Esophagus mucosa (tissue), 1 donor: ENCODE measurements around the gene SIVA1. TPM values are rescaled to one million over a fixed set of nuclear protein-coding genes. Genes with fewer than 3 reads are reported as not detected.

Source experiments
- ATAC-seq: fragments of 200-7000 bp; cut with Tn5 transposase; one replicate; pipeline ENCODE4 v1.9.1; 2020
- total RNA-seq: library from RNA; stranded (reverse); gene quantifications from one replicate; pipeline ENCODE4 v1.2.4, GENCODE V29; 2023
- donor health status: DM: yes; HTN: yes; CAD: no.

The SIVA1 gene
- total RNA-seq, 1 donor from 2014 or later: 51.6 TPM

- no peak for ATAC-seq
These were observed 32.7 kb downstream of the SIVA1 start for GRCh38 chr14:104785708-104786080.

GRCh38 chr14:104786091-104786586 is 33.2 kb downstream of the SIVA1 start:
- ATAC-seq: no peak

DNA sequence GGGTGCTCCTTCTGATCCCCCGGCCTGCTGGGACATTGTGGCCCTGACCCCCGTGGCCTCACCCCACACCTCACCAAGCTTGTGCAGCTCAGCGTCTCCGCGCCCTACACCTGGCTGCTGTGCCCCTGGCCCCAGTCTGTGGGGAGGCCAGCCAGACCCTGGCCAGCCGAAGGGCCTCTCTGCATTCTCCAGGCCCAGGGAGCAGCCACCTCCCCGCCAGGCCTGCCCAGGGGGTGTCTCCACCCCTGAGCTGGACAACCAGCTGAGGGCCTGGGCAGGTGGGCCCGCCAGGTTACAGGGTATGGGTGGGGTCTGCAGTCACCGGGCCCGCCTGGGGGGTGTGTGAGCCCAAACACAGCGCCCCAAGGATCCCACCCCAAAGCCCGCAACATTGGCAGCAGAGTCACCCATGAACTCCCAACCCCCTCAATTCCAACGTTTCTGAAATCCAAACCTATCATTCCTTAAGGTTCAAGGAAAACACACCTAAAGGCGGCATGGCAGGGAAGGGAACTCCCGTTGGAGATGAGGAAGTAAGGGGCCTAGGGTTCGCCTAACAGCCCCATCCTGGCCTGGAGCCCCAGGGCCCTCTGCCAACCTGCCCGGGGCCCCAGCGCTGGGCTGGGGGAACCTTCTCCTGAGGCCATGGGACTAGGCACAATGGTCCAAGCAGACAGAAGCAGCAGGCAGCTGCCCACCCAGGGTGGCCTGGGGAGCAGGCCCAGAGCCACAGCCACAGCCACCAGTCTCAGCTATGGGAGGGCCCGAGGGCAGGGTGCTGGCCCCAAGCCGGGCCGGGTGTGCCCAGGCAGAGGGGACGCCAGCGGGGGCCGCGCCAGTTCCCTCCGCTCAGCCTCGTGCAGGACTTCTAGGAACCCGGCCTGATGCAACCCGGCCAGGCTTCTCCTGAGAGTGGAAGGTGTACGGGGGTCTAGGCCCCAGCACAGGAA is 34.1 kb downstream of the SIVA1 start:
- no peak for ATAC-seq

DNA sequence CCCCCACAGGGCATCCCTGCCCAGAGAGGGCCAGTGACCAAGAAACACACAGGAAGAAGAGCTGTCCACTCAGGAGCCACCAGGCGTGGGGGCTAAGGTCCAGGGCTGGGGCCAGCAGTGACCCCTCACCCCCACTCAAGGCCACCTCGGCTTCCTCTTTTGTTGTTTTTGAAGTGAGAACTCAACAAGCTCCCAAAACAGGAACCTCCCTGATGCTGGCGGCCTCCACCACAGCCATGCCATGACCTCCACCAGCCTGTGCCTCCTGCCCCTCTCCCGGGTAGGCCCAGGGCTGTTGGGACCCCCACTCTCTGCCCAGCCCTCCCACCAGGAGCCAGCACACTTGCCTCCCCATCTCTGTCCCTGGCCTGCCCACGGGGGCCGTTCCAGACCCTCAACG is 34.8 kb downstream of the SIVA1 start:
- ATAC-seq: no peak

GRCh38 chr14:104788161-104788818 is 35.3 kb downstream of the SIVA1 start:
- ATAC-seq: no peak

GRCh38 chr14:104788873-104789663 is 36.1 kb downstream of the SIVA1 start:
- ATAC-seq: no peak

DNA sequence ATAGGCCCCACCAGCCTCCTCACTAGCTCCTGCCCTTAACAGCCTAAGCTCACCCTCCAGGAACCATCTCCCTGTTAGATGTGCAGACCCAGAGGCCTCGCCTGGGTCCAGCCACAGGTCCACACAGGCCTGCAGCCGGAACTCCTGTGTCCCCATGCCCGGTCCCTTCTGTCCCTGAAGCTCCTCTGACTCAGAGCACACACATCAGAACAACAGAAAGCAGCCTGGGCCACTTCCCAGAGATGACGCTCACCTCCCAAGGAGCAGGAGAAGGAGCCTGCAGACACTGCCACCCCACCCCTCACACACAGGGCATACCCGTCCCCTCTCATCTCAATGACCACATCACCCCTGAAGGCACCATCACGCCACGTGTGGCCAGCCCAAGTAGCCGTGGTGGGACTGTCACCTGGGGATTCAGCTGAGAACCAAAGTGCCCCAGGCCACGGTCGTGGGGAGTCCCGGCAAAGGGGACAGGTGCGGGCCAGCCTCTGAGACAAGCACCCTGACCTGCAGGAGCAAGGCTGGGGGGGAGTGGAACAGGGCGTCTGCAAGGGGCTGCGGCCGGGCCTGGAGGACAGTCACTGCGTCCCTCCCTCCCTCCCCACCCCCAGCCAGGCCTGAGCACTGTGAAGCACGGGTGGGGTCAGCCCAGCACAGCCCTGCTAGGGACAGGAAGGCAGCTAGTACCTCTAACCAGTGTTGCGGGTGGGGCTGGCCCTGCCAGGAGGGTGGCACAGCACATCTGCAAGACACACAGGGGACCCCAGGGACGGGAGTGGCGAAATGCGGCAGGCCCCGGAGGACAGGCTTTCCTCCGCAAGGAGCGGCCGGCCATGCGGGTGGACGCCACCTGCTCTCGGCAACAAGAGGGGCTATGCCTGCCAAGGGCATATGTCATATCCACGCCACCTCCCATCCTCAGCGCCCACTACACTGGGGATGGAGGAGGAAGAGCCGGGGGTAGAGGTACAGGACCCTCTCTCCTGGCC is 37.1 kb downstream of the SIVA1 start:
- no peak for ATAC-seq

DNA sequence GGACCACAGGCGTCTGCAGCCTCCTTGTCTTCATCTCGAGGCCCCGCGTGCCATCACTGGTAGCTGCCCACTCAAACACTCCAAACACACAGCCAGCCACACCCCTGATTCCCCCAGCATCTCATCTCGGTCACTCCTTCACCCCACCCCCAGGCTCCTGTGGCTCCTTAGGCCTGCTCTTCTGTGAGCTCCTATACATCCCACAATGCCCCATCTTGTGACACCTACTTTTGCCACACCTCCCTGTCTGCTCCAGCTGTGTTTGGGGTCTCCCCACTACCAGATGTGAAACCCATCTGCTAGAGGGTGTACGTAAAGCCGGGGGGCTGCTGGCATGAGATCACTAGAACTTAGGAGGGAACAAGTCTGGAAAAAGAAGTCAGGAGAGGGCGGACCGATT is 38.5 kb downstream of the SIVA1 start:
- ATAC-seq: no peak

DNA sequence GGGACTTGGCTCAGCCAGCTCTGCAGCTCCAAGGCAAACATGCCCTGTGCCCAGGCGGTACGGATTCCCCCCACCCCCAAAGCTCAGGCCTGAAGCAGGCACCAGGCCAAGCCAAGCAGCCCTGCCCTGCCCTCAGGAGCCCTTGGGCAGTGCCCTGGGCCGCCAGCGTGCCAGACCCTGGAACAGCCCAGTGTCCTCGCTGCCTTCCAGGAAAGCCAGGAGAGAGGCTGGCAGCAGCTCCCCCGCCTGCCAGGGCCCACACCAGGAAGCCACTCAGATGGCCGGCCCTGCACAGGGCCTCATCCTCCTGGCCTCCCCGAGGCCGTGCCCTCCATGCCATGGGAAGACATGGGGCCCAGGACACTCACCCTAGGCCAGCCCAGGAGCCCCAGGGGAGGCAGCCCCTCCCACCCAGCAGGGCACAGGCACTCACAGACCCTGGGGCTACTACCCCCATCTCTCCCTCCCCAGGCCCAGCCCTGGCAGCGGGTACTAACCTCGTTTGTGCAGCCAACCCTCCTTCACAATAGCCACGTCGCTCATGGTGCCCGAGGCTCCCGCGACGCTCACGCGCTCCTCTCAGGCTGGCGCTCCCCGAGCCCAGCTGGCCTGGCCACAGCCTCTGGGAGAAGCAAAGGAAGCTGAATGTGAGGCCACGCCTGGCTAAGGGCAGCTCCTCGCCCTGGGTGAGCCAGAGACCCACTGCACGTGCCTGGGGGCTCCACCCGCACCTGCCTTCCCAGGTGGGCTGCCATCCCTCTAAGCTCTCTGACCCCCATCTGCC is 39.3 kb downstream of the SIVA1 start:
- ATAC-seq: no peak

GRCh38 chr14:104792945-104793702 is 40.2 kb downstream of the SIVA1 start:
- ATAC-seq: no peak

GRCh38 chr14:104793703-104793959 is 40.7 kb downstream of the SIVA1 start:
- ATAC-seq: no peak

DNA sequence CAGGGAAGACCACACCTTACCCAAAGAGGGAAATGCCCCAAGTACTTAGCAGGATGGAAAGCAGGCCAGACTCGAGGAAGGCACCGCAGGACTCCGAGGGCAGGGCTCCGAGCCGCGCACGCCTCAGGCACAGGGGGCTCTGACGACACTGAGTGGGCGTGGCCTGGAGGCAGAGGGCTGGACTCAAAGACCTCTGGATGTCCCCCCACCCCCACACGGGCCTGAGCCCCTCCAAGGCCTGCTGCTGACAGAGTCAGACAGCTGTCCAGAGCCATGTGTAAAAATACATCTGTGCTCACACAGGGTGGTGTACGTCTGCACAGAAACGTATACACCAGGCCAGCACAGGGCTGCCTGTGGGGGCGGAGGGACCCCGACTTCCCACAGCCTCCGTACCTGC is 41.2 kb downstream of the SIVA1 start:
- ATAC-seq: peak; percentile 28

DNA sequence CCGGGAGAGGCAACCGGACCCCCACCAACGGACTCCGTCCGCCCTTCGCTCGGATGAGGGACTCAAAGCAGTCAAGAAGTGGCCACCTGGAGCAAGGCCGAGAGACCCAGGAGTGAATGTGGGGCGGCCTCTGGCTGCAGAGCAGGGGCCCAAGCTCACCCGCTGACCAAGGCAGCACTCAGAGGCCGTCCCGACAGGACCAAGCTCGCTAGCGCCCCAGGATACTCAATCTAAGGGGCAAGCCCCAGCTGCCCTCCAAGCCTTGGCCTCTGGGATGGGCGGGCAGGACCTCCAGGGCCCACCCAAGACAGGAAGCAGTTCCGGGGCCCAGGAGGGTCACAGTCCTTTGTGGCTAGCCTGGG is 41.7 kb downstream of the SIVA1 start:
- no peak for ATAC-seq

- peak; percentile 21 for ATAC-seq
These were observed 42.2 kb downstream of the SIVA1 start, which contains the start of gene AKT1 for GRCh38 chr14:104794993-104795780. AKT1 (minus strand) TSS chr14:104795748; CDS start chr14:104792643, 3,105 bp downstream.

- ATAC-seq: peak; percentile 31
These were observed 43.1 kb downstream of the SIVA1 start for GRCh38 chr14:104795781-104796686.

DNA sequence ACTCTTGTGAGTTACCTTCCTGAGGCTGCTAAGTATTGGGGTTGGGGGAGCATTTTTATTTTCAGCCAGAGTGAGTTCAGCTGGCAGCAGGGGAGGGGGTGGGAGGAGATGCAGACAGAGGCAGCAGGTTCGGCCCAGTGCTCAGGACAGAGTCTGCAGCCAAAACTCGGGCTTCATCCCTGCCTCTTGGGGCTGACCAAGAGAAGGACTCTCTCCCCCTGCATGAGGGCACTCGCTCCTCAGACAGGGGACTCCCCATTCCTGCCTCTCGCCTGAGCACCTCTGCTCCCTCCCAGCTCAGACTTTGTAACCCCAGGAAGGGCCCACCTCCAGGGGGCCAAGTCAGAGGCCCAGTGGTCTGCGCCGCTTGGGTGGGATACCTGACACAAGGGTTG is 43.7 kb downstream of the SIVA1 start:
- ATAC-seq: no peak

DNA sequence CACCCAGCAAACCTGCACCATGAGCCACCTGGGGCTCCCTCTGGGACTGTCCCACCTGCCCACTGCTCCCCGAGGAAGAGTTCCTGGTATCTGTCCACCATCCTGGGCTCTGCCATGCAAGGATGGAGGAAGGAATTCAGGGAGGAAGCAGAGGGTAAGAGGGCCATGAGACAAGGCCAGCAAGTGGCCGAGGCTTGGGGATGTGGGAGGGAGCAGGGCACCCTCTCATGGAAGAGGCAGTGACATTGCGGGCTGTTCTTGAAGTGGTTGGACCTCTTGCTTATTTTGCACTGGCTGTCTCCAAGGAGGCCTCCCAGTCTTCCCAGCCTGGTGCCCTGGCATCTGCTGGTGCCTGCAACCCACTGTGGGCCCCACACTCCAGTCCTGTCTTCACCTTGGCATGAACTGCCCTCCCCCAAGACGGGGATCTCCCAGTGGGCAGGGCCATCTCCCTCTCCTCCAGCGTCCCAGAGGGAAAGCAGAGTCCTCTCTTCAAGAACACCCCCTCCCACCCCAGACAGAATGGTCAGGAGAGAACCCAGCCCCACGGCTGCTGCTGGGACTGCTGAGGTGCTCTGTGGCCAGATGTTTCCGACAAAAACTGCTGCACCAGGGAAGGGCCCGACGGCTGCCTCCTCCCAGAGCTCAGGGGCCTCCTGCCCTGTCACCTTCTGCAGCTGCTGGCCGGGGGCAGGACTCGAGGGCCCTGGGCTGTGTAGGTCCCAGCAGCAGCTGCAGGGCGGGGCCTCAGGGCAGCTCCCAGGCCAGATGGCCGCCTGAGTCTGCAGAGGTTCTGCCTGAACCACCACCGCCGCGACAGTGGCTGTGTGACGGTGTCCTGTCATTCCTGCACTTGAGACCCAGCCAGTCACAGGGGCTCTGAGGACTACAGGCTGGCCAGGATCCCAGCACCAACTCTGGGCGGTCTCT is 44.4 kb downstream of the SIVA1 start:
- no peak for ATAC-seq
